Fibroblast of mammary gland (primary cell): ENCODE measurements around the gene APOL6.

ENCODE experiments used
- DNase-seq: peaks from one replicate; pipeline ENCODE4 v3.0.0-alpha.2; 2010; ENCODE audit warnings: low read depth
- H3K4me3 ChIP-seq: 2 replicates; pipeline ENCODE4 v1.5.1; 2011; ENCODE audit warnings: low read depth, mild to moderate bottlenecking, low read length, moderate library complexity; ENCODE audit not compliant: control insufficient read depth
- TF ChIP-seq, protein P1 (sequence below): conservative IDR thresholded peaks from 2 replicates; pipeline ENCODE4 v1.5.1; 2011; ENCODE audit warnings: low read depth, low read length, inconsistent platforms; ENCODE audit not compliant: control insufficient read depth, insufficient read depth

Gene APOL6, protein sequence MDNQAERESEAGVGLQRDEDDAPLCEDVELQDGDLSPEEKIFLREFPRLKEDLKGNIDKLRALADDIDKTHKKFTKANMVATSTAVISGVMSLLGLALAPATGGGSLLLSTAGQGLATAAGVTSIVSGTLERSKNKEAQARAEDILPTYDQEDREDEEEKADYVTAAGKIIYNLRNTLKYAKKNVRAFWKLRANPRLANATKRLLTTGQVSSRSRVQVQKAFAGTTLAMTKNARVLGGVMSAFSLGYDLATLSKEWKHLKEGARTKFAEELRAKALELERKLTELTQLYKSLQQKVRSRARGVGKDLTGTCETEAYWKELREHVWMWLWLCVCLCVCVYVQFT

DNA sequence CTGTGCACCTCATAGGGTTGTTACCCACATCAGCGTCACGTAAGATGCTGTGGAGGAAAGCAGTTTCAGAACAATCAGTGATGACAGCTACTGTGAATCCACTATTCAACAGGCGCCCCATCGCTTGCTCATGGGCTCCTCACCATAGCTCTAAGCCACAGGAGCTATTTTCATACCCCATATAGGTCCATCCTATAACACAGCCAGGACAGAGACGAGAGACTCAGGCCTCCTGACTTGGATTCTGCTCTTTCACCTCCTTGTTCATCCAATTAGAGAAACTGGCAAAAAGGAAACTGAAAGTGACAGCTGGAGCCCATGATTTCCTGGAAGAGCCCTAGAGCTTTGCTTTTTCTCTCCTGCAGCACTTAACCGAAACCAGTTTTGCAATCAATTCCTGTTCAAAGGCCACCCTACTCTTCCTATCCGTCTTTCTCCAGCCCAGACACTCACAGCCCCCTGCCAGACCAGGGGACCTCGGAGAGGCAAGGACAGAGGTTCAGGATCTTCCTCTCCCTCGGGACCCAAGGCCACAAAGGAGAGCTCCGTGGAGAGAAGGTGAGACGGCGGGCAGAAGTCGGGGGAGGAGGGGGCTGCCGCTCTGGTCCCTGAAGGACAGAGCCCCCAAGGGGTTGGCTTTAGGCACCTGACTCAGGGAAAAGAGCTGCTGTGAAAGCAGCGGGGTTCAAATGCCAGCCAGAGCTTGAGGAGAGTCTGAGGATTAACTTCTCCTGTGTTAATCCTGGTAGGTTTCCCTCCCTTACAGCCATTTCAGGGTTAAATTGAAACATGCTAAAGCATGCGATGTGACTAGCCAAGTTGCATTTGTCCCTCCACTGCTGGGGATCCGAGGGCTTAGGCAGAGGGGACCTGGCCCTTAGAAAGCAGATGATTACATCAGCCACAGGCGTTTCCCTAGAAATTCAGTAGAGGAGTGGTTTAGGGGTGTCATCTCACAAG, at the start of gene APOL6:
Gene APOL6, plus strand, starts transcription at position 381 of the 960 bp plus-strand sequence. CDS start 7,980 bp downstream, outside the sequence.
- TF ChIP-seq, protein P1, sequence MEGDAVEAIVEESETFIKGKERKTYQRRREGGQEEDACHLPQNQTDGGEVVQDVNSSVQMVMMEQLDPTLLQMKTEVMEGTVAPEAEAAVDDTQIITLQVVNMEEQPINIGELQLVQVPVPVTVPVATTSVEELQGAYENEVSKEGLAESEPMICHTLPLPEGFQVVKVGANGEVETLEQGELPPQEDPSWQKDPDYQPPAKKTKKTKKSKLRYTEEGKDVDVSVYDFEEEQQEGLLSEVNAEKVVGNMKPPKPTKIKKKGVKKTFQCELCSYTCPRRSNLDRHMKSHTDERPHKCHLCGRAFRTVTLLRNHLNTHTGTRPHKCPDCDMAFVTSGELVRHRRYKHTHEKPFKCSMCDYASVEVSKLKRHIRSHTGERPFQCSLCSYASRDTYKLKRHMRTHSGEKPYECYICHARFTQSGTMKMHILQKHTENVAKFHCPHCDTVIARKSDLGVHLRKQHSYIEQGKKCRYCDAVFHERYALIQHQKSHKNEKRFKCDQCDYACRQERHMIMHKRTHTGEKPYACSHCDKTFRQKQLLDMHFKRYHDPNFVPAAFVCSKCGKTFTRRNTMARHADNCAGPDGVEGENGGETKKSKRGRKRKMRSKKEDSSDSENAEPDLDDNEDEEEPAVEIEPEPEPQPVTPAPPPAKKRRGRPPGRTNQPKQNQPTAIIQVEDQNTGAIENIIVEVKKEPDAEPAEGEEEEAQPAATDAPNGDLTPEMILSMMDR = no peak
- peak within 1 kb of the TSS; percentile 68 for H3K4me3 ChIP-seq
- DNase-seq = peak; percentile 87

DNA sequence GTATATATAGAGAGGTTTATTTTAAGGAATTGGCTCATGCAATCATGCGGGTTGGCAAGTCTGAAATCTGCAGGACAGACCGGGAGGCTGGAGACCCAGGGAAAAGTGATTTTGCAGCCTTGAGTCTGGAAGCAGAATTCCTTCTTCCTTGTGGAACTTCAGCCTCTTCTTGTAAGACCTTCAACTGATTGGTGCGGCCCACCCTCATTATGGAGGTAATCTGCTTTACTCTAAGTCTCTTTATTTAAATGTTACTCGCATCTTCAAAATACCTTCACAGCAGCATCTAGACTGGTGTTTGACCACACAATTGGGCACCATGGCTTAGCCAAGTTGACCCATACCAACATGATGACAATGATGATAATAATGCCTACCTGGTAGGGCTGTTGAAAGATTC, 48.9 kb upstream of the APOL6 start:
- TF ChIP-seq, protein P1 = no peak
- DNase-seq = no peak
- no peak overlapping the region for H3K4me3 ChIP-seq

DNA sequence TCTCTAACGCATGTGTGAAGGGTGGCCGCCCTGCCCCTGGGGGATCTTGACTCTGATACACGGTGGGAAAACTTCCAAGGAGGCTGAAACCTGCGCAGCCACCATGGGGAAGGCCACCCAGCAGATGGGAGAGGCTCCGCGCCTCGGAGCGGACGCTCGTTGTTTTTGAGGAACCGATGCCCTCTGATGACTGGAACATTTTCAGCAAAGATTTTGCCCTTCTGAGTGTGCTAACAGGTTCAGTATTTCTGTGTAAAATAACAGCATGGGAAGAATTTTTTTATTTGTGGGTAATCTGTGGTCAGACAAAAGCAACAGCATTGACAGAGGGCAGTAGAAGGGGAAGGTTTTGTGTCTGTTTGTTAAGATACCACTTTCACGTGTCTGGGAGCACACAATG, 47.8 kb upstream of the APOL6 start:
- no peak for DNase-seq
- TF ChIP-seq, protein P1 = no peak
- no peak overlapping the region for H3K4me3 ChIP-seq

DNA sequence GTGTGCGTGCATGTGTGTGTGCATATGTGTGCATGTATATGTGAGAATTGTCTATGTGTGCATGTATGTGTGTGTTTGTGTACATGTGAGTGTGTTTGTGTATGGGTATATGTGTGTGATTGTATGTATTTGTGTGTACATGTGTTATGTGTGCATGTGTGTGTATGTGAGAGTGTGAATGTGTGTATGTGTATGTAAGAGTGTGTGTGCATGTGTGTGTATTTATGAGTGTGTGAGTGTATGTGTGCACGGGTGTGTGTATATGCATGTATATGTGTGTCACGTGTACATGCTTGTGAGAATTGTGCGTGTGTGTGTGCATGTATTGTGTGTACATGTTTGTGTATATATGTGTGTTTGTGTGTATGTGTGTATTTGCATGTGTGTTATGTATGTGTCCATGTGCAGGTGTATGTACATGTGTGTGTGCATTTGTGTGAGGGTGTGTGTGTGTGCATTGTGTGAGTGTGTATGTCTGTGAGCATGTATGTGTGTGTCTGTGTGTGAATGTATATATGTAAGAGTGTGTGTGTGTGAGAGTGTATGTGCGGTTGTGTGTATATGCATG, 47.1 kb upstream of the APOL6 start:
- TF ChIP-seq, protein P1 = no peak
- no peak overlapping the region for H3K4me3 ChIP-seq
- no peak for DNase-seq

DNA sequence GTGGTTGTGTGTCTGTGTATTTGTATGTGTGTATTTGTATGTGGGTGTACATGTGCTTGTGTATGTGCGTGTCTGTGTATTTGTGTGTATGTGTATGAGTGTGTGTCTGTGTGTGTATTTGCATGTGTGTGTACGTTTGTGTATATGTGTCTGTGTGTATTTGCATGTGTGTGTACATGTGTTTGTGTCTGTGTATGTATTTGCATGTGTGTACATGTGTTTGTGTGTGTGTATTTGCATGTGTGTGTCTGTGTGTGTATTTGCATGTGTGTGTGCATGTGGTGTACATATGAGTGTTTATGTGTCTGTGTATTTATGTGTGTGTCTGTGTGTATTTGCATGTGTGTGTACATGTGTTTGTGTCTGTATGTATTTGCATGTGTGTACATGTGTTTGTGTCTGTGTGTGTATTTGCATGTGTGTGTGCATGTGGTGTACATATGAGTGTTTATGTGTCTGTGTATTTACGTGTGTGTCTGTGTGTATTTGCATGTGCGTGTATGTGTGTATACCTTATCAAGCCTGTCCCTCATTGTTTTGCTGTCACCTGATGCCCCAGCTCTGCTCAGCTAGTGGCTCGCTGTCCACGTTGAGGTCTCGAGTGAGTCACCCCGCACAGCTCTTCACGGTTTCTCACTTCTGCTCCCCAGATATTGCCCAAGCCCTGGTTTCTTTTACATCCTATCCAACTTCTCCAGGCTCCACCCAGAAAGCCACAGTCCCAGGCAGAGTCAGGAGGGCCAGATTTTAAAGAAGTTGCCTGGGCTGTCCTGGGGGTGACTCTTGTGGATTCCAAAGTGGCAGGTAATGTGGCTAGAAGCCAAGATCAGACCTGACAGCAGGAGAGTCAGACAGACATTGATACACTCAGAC, 46.3 kb upstream of the APOL6 start:
- H3K4me3 ChIP-seq = no peak overlapping the region
- TF ChIP-seq, protein P1 = no peak
- DNase-seq = peak; percentile 74
